Liver (tissue), 3 donors: Measurements from ENCODE around the gene NKAIN2.
"Not testable (repeated sequence)": the region's sequence is repeated elsewhere in the genome, so short reads cannot be mapped to it uniquely, and the experiment has no call there.

Experiments
- EGR1 ChIP-seq, 2 donors: IDR thresholded peaks; 2 replicates each; pipeline ENCODE4 v1.6.1; 2016 to 2018; ENCODE audit warnings: antibody characterized with exemption in 2 of 2, low read depth in 2 of 2
- NR2F2 ChIP-seq: IDR thresholded peaks from 2 replicates; pipeline ENCODE4 v1.6.1; 2016; ENCODE audit warnings: antibody characterized with exemption
- RXRA ChIP-seq, 2 donors: IDR thresholded peaks; 2 replicates each; pipeline ENCODE4 v1.6.1; 2017 to 2018; ENCODE audit warnings: antibody characterized with exemption in 2 of 2, mild to moderate bottlenecking in 1 of 2
- TF ChIP-seq, protein P1 (sequence below): fragments of 150-350 bp; IDR thresholded peaks from 2 replicates; pipeline ENCODE4 v1.5.1; 2017; ENCODE audit warnings: improper control_type of control experiment, low read depth, low read length; ENCODE audit not compliant: missing input control
- donor health status: healthy.
- donor health status: healthy.

DNA sequence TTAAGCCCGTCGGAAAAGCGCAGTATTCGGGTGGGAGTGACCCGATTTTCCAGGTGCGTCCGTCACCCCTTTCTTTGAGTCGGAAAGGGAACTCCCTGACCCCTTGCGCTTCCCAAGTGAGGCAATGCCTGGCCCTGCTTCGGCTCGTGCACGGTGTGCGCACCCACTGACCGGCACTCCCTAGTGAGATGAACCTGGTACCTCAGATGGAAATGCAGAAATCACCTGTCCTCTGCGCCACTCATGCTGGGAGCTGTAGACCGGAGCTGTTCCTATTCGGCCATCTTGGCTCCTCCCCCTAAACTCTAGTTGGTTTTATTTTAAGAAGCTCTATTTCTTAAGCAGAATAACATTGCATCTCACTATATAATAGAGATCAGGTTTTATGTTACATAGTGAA lies 908.9 kb downstream of the NKAIN2 start:
- TF ChIP-seq NR2F2; RXRA (IDR thresholded peaks at IDR 0.05); EGR1 (IDR thresholded peaks at IDR 0.05; ENCODE audit: low read depth in 2 of 2): not testable (repeated sequence)
- TF ChIP-seq, protein P1, sequence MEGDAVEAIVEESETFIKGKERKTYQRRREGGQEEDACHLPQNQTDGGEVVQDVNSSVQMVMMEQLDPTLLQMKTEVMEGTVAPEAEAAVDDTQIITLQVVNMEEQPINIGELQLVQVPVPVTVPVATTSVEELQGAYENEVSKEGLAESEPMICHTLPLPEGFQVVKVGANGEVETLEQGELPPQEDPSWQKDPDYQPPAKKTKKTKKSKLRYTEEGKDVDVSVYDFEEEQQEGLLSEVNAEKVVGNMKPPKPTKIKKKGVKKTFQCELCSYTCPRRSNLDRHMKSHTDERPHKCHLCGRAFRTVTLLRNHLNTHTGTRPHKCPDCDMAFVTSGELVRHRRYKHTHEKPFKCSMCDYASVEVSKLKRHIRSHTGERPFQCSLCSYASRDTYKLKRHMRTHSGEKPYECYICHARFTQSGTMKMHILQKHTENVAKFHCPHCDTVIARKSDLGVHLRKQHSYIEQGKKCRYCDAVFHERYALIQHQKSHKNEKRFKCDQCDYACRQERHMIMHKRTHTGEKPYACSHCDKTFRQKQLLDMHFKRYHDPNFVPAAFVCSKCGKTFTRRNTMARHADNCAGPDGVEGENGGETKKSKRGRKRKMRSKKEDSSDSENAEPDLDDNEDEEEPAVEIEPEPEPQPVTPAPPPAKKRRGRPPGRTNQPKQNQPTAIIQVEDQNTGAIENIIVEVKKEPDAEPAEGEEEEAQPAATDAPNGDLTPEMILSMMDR = not testable (repeated sequence)
